GM10847 (cell line): ENCODE results near the gene PLPPR1.

Experiments
- POLR2A ChIP-seq: IDR thresholded peaks from 2 replicates; pipeline ENCODE4 v1.6.1; 2011; ENCODE audit not compliant: insufficient read length; ENCODE audit errors: extremely low read depth

Gene PLPPR1

DNA sequence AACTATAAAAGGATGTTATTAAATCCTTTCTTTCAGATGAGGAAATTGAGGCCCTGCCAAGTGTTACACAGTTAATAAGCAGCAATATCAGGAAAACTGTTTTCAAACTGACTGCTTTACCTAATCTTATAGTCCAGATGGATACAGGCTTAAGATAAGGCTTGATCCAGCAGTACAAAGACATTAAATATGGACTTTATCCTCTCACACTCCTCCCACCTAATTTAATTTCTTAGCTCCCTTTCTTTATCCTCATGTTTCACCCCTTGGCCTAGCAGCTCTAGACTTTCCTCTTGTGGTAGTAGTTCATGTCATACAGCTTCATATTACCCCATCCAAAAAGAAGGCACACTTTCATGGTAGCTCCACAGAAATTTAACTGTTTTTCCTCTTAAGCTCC, 191.8 kb downstream of the PLPPR1 start:
- no peak for TF ChIP-seq POLR2A

DNA sequence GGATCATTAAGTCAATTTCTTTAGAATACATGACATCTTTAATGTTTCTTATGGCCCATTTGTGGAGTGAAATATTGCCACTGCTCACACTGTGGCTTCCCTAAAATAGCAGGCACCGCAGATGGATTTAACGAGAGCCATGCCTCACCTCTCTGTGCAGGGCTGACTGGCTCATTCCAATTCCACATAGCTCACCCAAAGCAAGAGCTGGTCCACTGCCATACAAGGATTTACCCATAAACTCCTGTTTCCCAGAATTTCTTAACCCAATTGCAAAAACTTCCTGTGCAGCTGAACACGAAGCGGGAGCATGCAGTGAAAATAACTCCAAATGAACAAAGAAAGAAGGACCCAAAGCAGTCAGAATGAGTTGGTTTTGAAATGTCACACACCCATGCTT, 196.7 kb downstream of the PLPPR1 start:
- no peak for TF ChIP-seq POLR2A

DNA sequence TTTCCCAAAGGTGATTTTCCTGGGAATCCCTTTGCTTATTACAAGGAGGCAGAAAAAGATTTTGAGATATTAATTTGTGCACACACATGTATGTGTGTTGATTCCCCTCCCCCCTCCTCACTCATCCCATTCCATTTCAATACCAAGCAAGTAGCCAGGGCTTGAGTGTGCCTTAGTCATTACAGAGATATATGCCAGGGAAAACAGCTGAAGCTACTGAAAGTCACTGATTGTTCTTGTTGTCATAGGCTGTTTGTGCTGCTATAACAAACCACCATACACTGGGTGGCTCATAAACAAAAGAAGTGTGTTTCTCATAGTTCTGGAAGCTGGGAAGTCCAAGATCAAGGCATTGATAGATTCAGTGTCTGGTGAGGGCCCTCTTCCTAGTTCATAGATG, 197.6 kb downstream of the PLPPR1 start:
- no peak for TF ChIP-seq POLR2A

DNA sequence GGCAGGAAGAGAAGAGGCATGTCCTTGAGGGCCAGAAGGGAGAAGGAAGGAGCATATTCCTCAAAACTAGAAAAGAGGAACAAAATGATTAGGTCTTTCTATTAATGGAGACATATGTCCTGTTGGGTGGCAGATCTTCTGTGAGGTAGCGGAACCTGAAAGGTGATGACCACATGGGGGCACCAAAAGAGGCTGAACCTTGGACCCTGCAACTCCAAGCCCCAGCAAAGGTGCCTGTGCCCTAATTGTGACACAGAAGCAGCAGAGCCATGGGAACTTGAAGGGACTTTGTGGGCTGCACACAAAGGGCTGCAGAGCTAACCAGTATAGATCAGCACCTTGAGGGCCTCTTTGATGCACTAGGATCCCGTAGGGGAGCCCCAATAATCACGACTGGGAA, 198.3 kb downstream of the PLPPR1 start:
- no peak for TF ChIP-seq POLR2A

DNA sequence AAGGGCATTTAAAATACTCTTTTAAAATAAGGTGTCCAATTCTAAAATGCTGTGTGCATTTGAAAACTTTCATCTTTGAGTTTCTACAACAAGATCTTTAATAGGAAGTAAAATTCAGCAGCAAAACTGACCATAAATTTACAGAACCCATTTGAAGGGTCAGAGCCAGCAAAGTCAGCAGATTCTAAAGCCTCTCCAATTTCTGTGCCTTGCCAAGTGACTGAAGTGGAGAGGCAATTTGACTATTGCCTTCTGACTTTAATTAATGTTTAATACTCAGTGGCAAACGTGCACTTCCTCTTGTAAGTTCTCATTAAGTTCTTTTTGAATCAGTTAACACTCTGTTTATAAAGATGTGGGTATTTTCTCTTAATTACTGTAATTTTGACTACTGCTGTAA, 201.1 kb downstream of the PLPPR1 start:
- no peak for TF ChIP-seq POLR2A

DNA sequence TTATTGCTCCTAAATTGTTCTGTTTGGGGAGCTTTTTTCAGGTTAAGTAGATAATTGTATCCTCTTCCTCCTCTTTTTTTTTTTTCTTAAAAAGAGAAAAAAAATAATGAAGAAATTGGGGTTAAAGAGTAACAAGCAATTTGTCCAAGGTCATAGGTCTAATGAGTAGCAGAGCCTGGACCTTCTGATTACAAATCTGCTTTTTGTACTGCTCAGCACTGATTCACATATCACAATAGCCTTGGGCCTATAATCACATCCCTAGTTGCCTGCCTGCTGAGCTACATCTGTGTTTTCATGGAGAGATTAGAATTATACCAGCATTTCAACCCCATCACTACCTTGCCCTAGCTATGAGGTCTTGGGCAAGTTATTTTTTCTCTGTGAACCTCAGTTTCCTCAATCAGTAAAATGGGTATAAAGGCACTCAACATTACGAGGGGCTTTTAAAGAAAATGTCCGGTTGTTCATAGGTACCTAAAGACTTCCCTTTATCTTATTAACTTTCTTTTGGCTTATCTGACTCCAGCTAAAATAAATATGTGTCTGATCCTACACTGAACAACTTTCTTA, 204.0 kb downstream of the PLPPR1 start:
- no peak for TF ChIP-seq POLR2A

DNA sequence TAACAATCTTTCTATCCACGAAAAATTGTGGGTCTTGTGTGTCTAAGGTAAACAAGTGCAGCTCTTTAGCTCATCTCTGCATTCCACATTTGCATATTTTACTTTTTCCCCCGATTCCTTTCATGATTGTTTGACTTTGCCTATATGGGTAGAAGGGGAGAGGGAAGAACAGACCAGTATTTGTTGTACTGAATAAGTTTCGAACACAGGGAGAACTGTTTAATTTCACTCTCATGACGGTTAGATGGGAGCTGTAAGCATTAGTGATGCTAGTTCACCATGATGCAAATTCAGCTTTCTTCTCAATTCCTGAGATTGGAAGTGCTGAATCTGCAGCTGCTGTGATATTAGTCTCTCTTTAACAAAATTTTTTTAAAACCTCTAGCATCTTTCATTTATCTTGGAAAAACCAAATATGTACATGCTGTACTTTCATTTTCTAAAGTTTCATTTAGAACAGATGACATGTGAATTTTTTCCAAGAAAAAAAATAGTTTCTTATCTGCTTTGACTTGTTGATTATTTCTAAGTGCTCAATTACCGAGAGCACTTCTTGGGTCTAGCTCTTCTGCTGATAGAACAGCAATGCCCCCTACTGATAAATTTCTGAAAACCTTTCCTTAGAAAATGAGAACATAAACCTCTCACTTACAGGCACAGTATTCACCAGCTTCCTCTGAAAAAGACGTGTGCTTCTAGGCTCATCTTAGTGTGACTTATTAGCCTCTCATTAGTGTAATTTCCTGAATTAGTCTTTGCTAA, 206.8 kb downstream of the PLPPR1 start:
- no peak for TF ChIP-seq POLR2A

DNA sequence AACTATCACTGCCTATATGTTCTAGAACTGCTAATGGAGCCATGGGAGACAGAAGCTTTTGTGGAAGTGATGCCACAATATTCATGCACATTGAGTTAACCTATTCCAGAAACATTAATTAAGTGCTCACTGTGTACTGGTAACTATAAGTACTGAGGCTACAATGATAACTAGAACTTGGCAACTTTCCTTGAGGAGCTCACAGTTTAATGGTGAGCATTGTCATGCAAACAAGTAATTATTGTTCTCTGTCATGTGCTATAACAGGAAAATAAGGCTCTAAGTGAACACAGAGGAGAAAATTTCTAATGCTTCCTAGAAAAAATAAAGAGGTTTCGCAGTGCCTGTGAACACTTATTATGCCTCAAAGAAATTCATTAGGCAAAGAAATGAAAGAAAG, 214.1 kb downstream of the PLPPR1 start:
- no peak for TF ChIP-seq POLR2A

DNA sequence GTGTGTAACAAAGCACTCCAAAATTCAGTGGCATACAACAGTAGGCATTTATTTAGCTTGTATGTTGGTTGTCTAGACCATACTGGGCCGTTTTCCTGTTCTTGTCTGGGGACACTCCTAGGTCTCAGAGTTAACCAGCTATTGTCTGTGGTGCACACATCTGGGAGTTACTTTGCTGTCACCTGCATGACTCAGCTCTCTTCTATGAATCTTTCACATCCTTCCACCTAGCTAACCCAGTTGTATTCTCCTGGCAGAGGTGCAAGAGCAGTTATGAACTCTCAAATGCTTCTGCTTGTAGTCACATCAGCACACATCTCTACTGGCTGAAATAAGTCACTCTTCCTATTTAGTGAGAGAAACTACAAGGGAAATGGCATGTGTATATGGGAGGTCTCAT, 218.2 kb downstream of the PLPPR1 start:
- no peak for TF ChIP-seq POLR2A

DNA sequence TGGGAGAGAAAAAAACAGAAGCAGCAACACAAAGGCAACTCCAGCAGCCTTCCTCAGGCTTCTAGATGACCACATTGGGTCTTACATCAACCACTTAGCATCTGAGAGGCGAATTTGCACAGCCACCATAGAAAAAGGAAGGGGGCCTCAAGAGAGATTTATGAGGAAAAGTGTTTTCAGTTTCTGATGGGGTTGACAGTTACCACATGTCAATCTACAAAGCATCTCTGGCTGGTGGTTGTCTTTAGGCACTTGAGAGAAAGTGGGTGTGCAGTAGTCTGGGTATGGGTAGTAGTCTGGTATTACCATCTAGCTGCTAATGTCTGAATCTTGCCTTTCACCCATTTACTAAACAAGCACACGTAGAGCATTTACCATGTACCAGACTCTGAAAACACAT, 218.8 kb downstream of the PLPPR1 start:
- no peak for TF ChIP-seq POLR2A

DNA sequence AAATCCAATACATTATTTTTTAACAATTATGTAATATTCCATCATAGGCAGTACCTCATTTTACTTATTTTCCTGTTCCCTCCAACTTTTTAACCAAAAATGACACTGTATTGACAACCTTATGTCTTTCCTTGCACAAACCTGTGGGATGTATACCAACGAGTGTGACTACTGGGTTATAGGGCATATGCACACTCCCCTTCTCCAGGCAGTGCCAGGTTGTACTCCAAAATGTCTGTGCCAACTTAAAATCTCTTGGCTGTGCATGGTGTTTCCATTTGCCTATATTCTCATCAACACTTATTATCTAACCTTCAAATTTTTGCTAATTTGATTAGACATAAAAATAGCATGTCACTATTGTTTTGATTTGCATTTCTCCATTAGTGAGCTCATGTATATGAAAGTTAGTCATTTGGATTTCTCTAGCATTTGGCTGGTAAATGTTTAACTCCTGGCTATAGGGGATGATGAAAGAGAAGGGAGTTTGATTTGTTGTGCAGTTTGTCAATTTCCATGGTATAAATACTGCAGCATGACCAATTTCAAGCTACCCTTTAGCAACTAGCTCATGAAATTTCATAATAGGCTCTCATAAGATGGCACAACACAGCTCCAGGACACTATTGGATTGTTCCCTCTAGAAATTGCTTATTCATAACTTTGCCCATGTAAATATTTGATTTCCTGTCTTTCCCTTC, 226.4 kb downstream of the PLPPR1 start:
- no peak for TF ChIP-seq POLR2A

DNA sequence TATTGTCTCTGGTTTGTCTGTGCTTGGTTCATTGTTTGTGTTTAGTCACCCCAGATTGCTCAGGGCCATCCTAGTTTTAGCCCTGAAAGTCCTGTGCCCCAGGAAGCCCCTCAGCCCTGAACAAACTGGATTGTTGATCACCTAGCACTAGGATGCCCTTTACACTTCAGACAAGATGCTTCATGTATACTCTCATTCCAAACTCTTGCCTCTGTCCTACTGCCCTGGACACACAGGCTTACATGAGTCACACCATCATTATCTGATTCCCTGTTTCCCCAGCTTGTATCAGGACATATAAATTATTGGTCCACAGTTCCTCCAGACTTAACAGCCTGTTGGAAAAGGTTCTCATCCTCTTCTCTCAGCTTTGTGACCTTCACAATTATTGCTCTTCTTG, 236.2 kb downstream of the PLPPR1 start:
- no peak for TF ChIP-seq POLR2A

DNA sequence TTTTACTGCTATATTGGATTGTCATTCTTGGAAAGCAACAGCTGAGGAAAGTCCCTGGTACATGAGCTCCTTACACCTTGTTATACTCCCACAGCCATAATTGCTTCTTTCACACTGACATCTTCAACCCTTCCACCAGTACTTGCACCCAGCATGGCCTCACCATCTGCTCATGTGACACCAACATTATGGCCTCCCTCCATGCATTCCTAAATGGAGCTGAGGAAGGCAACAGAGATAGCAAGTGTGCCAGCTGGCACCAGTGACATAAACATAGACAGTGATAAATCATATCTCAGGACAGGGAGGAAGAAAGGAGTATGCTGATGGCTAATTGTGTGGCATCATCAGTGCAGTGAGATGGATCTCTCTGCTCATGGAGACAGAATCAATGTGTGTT, 236.7 kb downstream of the PLPPR1 start:
- no peak for TF ChIP-seq POLR2A

DNA sequence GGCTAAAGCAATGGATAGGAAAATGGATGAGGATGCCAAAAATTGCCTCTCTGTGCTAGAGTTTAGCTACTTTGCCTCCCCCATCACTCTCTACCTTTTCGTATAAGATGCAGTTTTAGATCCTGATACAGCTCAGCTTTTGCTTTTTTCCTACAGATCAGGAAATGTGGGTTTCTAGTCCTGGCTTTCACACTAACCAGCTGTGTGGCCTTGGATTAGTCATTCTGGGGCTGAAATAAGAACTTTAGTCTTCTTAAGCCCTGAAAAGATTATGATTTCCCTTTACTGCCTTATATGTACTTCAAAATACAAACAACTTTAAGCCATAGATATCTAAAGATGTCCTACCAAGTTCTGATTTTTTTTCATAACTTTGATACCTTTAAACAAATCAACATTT, 239.9 kb downstream of the PLPPR1 start:
- TF ChIP-seq POLR2A: no peak

DNA sequence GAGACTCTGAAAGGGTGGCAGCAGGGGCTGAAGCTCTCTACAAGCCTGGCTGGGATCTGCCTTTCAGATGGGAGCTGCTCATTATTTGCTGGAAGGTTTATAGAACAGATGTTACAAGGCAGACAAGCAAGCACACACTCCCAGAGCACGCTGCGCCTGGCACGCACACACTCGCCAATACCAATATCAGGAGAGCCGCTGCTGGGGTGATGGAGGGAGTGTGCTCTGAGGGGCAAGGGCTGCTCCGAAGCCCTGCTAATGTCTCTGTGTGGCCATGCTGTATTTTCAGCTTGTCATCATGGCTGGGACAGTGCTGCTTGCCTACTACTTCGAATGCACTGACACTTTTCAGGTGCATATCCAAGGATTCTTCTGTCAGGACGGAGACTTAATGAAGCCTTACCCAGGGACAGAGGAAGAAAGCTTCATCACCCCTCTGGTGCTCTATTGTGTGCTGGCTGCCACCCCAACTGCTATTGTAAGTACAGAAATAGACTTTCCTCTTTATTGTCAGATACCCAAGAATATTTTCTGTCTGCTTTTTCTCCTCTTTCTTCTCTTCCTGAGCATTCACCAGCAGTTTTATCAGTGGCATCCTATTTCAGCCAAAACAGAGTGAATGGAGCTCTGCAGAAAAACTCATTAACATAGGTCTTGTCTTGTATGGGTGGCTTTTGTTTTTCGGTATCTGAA, 241.2 kb downstream of the PLPPR1 start:
- TF ChIP-seq POLR2A: no peak

DNA sequence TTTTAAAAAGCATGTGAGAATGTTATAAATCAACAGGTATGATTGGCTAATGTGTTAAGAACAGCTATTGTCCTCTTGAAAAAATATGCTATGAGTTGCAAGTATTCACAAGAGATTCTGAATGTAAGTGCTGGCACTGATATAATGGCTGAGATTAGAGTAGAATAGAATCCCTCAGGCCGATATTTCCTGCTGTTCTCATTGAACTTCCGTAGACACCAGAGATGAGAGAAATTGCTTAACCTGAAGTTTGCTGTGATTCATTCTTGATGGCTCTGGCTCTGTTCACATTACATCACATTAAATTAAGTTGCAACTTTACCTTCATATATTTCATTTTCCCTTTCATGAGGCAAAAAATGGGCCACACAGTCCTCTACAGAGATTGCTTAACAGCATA, 241.8 kb downstream of the PLPPR1 start:
- TF ChIP-seq POLR2A: no peak
